DOHH2 (cell line): ENCODE measurements around the gene LDLRAD4.

Source experiments
- H3F3A ChIP-seq: fragments of 200-600 bp; sonication (generic), shearing (Covaris generic); 2 replicates; pipeline ENCODE4 v1.6.0; 2016; ENCODE audit warnings: antibody characterized with exemption, mild to moderate bottlenecking; ENCODE audit not compliant: control insufficient read depth, insufficient read depth
- H3K27ac ChIP-seq: fragments of 200-600 bp; sonication (generic); 2 replicates; pipeline ENCODE4 v1.5.1; 2014; ENCODE audit warnings: low read depth, mild to moderate bottlenecking, low read length, moderate library complexity
- H3K27me3 ChIP-seq: fragments of 200-600 bp; sonication (generic); 2 replicates; pipeline ENCODE4 v1.6.1; 2014; ENCODE audit warnings: mild to moderate bottlenecking, low read length, mixed read lengths; ENCODE audit not compliant: control insufficient read depth
- H3K36me3 ChIP-seq: fragments of 200-600 bp; sonication (generic); 2 replicates; pipeline ENCODE4 v1.6.1; 2014; ENCODE audit warnings: mild to moderate bottlenecking, low read length, moderate library complexity, mixed read lengths; ENCODE audit not compliant: control insufficient read depth
- H3K4me1 ChIP-seq: fragments of 200-600 bp; sonication (generic); 2 replicates; pipeline ENCODE4 v1.6.1; 2014; ENCODE audit warnings: mild to moderate bottlenecking, low read length, mixed read lengths; ENCODE audit not compliant: control insufficient read depth
- H3K4me2 ChIP-seq: fragments of 200-600 bp; sonication (generic); 2 replicates; pipeline ENCODE4 v1.6.0; 2014; ENCODE audit warnings: mild to moderate bottlenecking, low read length, moderate library complexity
- H3K4me3 ChIP-seq: fragments of 200-600 bp; sonication (generic); 2 replicates; pipeline ENCODE4 v1.5.1; 2014; ENCODE audit warnings: mild to moderate bottlenecking, low read length, mixed read lengths
- H3K79me2 ChIP-seq: fragments of 200-600 bp; sonication (generic); 2 replicates; pipeline ENCODE4 v1.6.1; 2014; ENCODE audit warnings: mild to moderate bottlenecking, low read length, mixed read lengths; ENCODE audit not compliant: control insufficient read depth
- H3K9me2 ChIP-seq: fragments of 200-600 bp; sonication (generic); replicated peaks from 2 replicates; pipeline ENCODE4 v1.6.1; 2014; ENCODE audit warnings: mild to moderate bottlenecking, low read length, mixed read lengths; ENCODE audit not compliant: control insufficient read depth
- H3K9me3 ChIP-seq: fragments of 200-600 bp; sonication (generic); 2 replicates; pipeline ENCODE4 v1.6.1; 2014; ENCODE audit warnings: antibody characterized with exemption, low read length, mixed read lengths; ENCODE audit not compliant: control insufficient read depth, insufficient read depth
- H4K20me1 ChIP-seq: fragments of 200-600 bp; sonication (generic); 2 replicates; pipeline ENCODE4 v1.6.0; 2014; ENCODE audit warnings: low read depth, mild to moderate bottlenecking, antibody characterized with exemption, low read length, moderate library complexity; ENCODE audit not compliant: control insufficient read depth, insufficient read depth
- CTCF ChIP-seq: fragments of 200-600 bp; sonication (generic); IDR thresholded peaks from one replicate; pipeline ENCODE4 v1.5.1; 2014; ENCODE audit warnings: antibody characterized with exemption, mild to moderate bottlenecking, low read depth, low read length; ENCODE audit not compliant: poor library complexity, severe bottlenecking
- EZH2phosphoT487 ChIP-seq: fragments of 200-600 bp; sonication (generic); IDR thresholded peaks from 2 replicates; pipeline ENCODE4 v1.6.1; 2017; ENCODE audit warnings: borderline replicate concordance, mild to moderate bottlenecking, antibody characterized with exemption, low read length, moderate library complexity, mixed read lengths

Gene LDLRAD4

GRCh38 chr18:13256444-13257305 is 38.1 kb downstream of the LDLRAD4 start:
- H3K4me1 ChIP-seq: no peaks in the 10 kb centered on the region
- H3K36me3 ChIP-seq: no peaks in the 10 kb centered on the region
- no peaks in the 10 kb centered on the region for H3F3A ChIP-seq
- no peaks in the 10 kb centered on the region for H3K79me2 ChIP-seq
- 0 out of 2 replicates have a peak, but pooled peaks cover 4% of the 10 kb centered on the region for H3K27me3 ChIP-seq
- TF ChIP-seq EZH2phosphoT487 (no peak), CTCF (no peak)
- no peak overlapping the region for H3K4me2 ChIP-seq
- H4K20me1 ChIP-seq: no peaks in the 10 kb centered on the region
- H3K4me3 ChIP-seq: no peak overlapping the region
- H3K9me2 ChIP-seq: no peaks in the 10 kb centered on the region
- no peak overlapping the region for H3K27ac ChIP-seq
- no peaks in the 10 kb centered on the region for H3K9me3 ChIP-seq

- Histone ChIP-seq H3K79me2 (no peaks in the 10 kb centered on the region), H4K20me1 (no peaks in the 10 kb centered on the region), H3K9me2 (no peaks in the 10 kb centered on the region), H3F3A (no peaks in the 10 kb centered on the region), H3K4me1 (no peaks in the 10 kb centered on the region), H3K27ac (no peak overlapping the region), H3K9me3 (no peaks in the 10 kb centered on the region), H3K27me3 (0 out of 2 replicates have a peak, but pooled peaks cover 4% of the 10 kb centered on the region), H3K4me2 (no peak overlapping the region), H3K36me3 (no peaks in the 10 kb centered on the region), H3K4me3 (no peak overlapping the region)
- no peak for TF ChIP-seq CTCF
- TF ChIP-seq EZH2phosphoT487: no peak
Measured at GRCh38 chr18:13257361-13257980, 38.9 kb downstream of the LDLRAD4 start.

- TF ChIP-seq EZH2phosphoT487 (no peak), CTCF (no peak)
- H3K79me2 ChIP-seq: no peaks in the 10 kb centered on the region
- no peaks in the 10 kb centered on the region for H4K20me1 ChIP-seq
- no peak overlapping the region for H3K4me3 ChIP-seq
- H3K4me2 ChIP-seq: no peak overlapping the region
- H3K36me3 ChIP-seq: no peaks in the 10 kb centered on the region
- no peaks in the 10 kb centered on the region for H3K9me2 ChIP-seq
- no peaks in the 10 kb centered on the region for H3K9me3 ChIP-seq
- no peak overlapping the region for H3K27ac ChIP-seq
- H3K4me1 ChIP-seq: no peaks in the 10 kb centered on the region
- no peaks in the 10 kb centered on the region for H3F3A ChIP-seq
- 0 out of 2 replicates have a peak, but pooled peaks cover 4% of the 10 kb centered on the region for H3K27me3 ChIP-seq
Measured at GRCh38 chr18:13258921-13259320, 40.4 kb downstream of the LDLRAD4 start.
